GM18951 (cell line): ENCODE results near the gene PARD3B.

Source experiments
- POLR2A ChIP-seq: IDR thresholded peaks from 4 replicates; pipeline ENCODE4 v1.6.1; 2011; ENCODE audit warnings: mild to moderate bottlenecking; ENCODE audit not compliant: insufficient read length, insufficient read depth; ENCODE audit errors: extremely low read depth
- in situ Hi-C: fragments of 300-500 bp; cut with MboI; formaldehyde crosslinking; loops from one replicate; pipeline ENCODE4 v1.12.0; 2022; ENCODE audit warnings: low sequenced_read_pairs, mixed read lengths, inconsistent platforms; ENCODE audit not compliant: unreplicated experiment

The PARD3B gene

DNA sequence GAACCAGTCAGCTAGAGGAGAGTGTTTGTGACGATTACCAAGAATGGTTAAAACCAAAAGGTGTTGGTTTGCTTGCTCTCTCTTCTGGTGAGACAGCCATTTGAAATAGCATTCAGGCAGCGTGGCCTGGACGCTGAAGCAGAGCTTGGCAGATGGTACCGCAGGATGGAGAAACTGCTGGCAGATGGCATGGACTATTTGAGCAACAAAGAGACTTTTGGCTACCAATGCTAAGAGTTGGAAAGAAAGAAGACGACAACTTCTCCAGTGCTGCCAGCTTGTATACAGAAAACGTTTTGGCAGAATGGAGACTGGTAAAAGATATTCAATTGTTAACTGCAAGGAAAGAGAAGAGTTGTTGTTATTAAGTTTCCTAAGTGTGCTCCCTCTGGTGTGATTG is 315.0 kb downstream of the PARD3B start:
- in situ Hi-C loops = no loop called here
- TF ChIP-seq POLR2A = no peak

GRCh38 chr2:204862809-204863208 is 317.5 kb downstream of the PARD3B start:
- TF ChIP-seq POLR2A = no peak
- in situ Hi-C loops = no loop called here

- TF ChIP-seq POLR2A = no peak
- in situ Hi-C loops = no loop called here
Measured at GRCh38 chr2:204863336-204863735, 318.1 kb downstream of the PARD3B start.

DNA sequence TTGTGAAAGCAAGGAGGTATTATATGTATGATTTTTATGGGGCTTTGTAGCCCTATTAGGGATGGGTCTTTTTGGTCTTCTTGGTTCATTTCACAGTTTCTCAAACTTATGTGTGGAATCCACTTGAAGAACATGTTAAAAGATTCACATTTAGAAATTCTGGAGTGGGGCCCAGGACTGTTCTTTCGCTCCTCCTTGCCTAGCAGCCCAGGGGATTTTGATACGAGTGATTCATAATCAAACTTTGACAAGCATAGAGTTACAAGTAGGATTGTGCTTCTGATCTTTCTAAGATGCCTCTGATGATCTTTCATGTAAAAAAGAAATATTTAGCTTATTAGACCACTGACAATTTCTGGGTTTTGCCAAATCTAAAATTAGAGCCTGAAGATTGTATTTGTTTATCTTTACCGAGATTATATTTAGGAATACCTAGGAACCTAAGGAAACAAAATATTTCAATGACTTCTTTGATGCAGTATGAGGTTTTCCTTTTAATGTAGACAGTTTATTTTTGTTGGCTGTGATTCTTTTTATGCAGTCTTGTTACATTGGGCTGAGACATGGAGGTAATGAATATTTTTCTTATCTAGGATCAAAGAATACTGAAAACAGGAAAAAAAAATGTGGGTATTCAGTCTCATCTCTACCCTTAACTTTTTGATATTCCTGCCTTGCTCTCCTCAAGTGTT is 324.0 kb downstream of the PARD3B start:
- no peak for TF ChIP-seq POLR2A
- in situ Hi-C loops = no loop called here

DNA sequence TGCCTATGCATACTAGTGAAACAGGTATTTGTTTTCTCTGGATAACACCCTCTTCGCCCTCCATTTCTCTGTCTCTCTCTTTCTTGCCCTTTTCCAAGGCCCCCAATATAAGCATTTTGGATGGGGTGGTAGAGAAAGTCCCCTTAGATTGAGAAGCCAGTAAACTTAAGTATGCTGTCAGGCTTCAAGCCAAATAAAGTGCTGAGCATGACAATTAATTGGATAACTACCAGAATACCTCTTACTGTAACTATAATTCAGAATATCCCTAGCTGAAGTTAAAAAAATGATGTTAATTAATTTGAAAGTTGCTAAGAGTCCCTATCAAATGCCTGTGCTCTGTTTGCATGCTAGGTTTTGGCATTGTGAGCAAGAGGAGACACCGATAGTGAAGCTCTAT is 324.8 kb downstream of the PARD3B start:
- in situ Hi-C loops = no loop called here

GRCh38 chr2:204871231-204871953 is 326.1 kb downstream of the PARD3B start:
- in situ Hi-C loops = no loop called here
- TF ChIP-seq POLR2A = no peak

More for the DNA sequence above, 324.8 kb downstream of the PARD3B start:
- TF ChIP-seq POLR2A = no peak

DNA sequence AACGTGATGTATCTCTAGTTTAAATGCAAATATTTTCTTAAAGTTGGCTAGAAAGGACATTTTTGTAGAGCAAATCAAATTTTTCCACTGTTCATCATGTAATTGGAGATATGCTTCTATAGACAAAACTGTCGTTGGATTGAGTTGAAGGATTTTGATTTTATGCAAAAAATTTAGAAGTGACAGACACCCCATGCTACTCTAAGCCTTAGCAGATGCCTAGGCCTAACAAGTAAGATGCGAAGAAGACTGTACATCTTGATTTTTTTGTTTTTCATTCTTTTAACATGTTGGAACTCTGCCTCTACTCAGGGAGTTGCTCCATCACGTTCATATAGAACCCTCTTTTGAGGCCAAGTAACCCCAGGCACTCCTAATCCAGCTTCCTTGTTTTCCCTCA is 331.0 kb downstream of the PARD3B start:
- in situ Hi-C loops = no loop called here
- no peak for TF ChIP-seq POLR2A

- TF ChIP-seq POLR2A = no peak
- in situ Hi-C loops = no loop called here
Measured at GRCh38 chr2:204877691-204878090, 332.4 kb downstream of the PARD3B start.

DNA sequence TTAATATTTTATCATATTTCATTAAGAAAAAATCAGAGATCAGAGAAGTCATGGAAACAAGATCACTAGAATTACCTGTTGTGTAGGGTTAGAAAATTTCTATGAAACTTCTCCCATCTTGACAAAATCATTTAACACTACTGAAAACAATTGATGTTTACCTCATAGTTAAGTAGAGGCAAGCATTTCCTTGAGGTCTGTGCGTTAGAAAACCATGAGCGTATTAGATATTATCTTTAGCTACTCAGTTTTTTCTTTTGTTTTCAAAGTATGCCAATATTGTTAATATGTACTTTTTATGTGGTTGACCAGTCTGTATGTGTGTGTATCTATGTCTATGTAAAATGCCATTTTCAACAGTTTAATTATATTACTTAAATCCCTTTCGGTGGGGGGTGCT is 335.7 kb downstream of the PARD3B start:
- TF ChIP-seq POLR2A = no peak
- in situ Hi-C loops = no loop called here

DNA sequence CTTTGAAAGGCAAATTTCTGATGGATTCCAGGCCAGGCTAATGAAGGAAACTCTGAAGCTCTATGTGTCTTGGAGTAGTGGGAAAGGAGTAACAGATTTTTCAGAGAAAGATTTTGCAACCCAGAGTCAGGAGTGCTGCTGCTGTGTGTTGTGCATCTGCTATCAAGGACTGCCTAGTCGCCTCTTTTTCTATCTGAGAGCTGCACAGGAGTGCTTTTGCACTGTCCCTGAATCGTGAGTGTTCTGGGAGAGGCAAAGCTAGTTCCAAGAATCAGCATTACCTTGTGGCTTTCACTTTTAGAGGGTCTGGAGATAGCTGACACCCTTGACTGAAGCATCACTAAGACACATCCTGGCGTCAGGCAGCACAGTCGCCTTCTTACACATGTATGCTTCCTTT is 336.4 kb downstream of the PARD3B start:
- in situ Hi-C loops = no loop called here
- TF ChIP-seq POLR2A = no peak

DNA sequence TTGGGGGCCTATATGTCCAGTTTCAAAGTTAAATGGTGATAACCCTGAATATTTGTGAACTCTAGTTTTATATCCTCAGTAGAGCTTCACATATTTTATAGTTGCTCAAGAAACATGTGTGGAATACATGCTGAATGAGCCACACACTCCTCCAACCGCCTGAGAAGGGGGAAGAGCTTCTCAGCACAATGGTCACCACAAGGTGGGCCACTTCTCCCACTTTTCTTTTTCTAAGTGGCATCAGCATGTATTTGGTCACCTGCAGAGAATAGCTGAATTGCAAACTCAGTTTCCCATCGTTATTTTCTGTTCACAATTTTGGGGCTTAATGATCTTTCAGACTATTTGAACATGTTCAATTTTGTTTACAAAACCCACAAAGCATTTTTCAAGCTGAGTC is 340.5 kb downstream of the PARD3B start:
- in situ Hi-C loops = no loop called here
- TF ChIP-seq POLR2A = no peak

GRCh38 chr2:204886713-204887112 is 341.4 kb downstream of the PARD3B start:
- TF ChIP-seq POLR2A = no peak
- in situ Hi-C loops = no loop called here

GRCh38 chr2:204888222-204888621 is 342.9 kb downstream of the PARD3B start:
- TF ChIP-seq POLR2A = no peak
- in situ Hi-C loops = no loop called here

GRCh38 chr2:204890680-204891079 is 345.4 kb downstream of the PARD3B start:
- no peak for TF ChIP-seq POLR2A
- in situ Hi-C loops = no loop called here
